ENCODE data around the gene PRDM16.

GRCh38 chr1:3431686-3432085, 362.7 kb downstream of the PRDM16 start:
- TF ChIP-seq CTCF (IDR thresholded peaks at IDR 0.05; ENCODE audit: low read length) (no peak), EZH2 (IDR thresholded peaks at IDR 0.05; ENCODE audit: borderline replicate concordance, low read length) (no peak)

All from OCI-LY1 (cell line).